Activated CD4-positive, alpha-beta T cell treated with anti-CD3 and anti-CD28 coated beads for 4 hours (primary cell): ENCODE results near the gene SEC24D.

Source experiments
- DNase-seq, 2 donors: peaks; one replicate each; pipeline ENCODE4 v3.0.0-alpha.2; 2020

Gene SEC24D

DNA sequence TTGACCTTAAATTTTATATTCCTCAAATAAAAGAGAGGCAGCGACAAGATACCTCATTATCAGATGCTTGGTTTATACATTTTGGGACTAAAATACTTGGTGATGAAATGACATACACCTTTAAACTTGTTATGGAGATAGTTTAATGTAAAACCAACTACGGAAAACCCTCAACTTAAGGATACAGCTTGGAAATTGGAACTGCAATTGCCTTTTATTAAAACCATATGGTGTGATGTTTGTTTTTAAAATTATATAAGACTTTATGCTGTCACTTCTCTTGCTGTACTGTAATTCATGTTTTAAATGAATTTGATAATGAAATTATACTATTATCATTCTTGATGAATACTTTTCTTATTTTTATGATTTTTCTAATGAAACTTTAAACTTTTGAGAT is 124.9 kb downstream of the SEC24D start:
- no peak for DNase-seq

DNA sequence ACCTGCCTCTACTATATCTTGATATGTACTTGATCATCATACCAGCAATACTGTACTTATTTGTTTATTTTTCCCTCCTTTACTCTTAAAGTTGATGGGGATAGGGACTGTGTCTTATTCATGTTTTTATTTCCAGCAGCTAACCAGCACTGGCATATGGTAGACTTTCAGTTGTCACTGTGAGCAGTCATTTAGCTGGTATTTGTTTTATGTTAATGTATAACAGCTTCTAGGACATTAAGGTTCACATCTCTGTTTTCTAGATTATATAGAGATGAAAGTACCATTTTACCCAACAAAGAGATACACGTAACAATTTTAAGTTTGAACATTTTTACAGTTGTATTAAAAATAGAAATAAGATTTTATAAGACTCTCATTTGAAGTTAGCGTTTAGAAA is 132.8 kb downstream of the SEC24D start:
- DNase-seq, result no peak

DNA sequence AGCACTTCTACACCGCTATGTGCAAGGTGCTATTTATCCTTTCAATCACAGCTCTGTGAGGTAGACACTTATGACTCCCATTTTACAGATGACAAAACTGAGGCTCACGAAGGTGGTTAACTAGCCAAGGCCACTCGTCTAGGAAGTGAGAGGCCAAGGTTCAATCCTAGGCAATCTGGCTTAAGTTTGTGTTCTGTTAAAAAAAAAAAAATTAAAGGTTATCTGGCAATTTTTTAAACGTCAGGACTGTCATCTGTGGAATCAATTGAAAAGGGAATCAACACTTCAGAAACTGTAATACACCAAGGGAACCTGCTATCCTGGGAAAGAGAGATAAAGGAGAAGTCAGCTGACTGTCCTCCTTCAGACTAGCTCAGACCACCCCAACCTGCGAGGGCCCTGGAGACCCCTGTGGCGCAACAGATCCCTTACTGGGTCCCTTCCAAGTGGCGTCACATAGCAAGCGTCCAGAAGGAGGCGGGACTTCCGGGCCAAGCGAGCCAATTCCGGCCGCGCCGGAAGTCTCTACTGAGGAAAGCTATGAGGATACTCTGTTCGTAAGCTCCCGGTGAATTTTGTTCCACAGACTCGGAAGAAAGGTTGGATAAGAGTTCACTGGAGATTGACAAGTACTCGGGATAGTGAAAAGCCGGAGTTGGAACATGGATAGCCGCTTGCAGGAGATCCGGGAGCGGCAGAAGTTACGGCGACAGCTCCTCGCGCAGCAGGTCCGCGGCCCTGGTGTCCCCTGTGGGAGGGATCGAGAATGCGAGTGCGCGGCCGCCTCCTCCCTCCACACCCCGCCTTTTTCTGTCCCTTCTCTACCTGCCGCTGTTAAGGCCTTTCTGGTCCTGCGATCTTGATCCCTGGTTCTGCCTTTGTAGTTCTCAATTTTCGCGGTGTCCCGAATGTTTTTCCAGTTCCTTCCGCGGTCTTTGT is 150.8 kb downstream of the SEC24D start, which contains the start of gene METTL14:
Gene METTL14 (plus strand): TSS at position 520 of the 939 bp plus-strand sequence. CDS start 143 bp downstream, at position 663.
- peak; percentile 81 to 83 for DNase-seq

DNA sequence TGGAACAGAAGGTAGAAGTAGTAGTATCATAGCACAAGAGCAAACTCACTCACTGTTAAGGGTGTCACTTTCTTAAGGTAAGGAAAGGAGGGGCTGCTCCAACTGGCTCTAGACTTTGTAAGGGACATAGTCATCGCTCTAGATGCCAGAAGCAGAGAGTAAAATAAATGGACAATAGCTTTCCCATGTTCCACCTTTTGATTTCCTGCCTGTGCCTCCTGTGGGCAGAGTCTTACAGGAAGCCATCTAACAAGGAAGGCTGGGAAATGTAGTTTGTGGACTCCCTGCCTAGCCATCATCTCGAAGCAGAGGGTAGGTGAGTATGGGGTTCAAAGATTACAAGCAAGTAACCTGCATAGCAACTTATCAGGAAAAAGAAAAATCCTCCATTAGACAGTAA is 152.4 kb downstream of the SEC24D start:
- no peak for DNase-seq

DNA sequence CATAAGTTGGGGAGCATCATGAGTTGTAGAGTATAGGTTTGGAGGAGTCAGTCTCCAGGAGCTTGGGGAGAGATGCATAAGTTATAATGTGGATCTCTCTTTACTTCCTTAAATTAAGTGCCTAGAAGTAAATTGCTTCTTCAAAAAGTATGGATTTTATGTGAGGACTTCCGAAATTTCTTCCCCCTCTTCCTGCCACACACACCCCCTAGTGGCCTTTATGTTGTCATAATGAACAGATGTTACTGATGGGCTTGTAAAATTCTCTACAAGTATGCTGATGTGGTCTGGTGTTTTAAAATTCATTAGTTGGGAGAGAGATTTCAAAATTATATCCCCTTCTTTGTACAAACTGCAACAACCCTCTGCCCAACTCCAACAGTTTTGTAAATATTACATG is 153.0 kb downstream of the SEC24D start:
- DNase-seq, result no peak

DNA sequence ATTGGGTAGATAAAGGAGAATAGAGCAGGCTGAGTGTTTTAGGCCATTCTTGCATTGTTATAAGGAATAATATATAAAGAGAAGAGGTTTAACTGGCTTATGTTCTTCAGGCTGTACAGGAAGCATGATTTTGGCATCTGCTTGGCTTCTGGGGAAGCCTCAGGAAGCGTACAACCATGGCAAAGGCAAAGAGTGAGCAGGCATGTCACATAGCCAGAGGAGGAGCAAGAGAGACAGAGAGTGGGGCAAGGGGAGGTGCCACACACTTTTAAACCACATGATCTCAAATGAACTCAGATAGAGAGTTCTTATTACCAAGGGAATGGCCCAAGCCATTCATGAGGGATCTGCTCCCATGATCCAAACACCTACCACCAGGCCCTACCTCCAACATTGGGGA is 155.1 kb downstream of the SEC24D start:
- DNase-seq, result no peak

DNA sequence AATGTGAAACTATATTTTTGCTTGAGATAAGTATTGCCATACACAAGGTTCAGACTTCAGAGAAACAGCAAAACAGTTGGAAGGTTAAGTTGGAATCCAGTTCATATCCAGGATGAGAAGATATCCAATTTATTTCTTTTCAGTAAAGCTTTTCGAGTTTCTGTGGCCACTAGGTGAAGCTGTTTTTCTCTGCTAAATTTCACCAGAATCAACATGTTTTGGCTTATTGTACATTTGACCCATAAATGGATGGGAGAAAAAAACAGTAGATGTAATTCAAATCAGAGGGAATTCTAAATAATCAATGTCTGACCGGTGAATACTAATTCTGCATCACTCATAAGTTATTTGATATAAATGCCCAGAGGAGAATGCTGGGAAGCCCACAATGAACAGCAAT is 159.8 kb downstream of the SEC24D start:
- no peak for DNase-seq
